HG02588 (cell line): ENCODE results near the gene DNAJA1.
A peak's percentile ranks its signal among the peaks of the same experiment; 100 is the strongest.

ENCODE experiments used
- ATAC-seq: cut with Tn5 transposase; IDR thresholded peaks from one replicate; pipeline ENCODE4 v1.9.1; 2021; ENCODE audit warnings: mild to moderate bottlenecking, moderate library complexity; ENCODE audit not compliant: unreplicated experiment

Gene DNAJA1

GRCh38 chr9:33025572-33026342 is 684 bp downstream of the DNAJA1 start:
- peak; percentile 44 for ATAC-seq

GRCh38 chr9:33029231-33029786 is 4.2 kb downstream of the DNAJA1 start:
- no peak for ATAC-seq

- no peak for ATAC-seq
Observed at GRCh38 chr9:33030285-33030684, 5.2 kb downstream of the DNAJA1 start.

GRCh38 chr9:33032292-33032691 is 7.2 kb downstream of the DNAJA1 start:
- no peak for ATAC-seq

GRCh38 chr9:33032865-33033264 is 7.8 kb downstream of the DNAJA1 start:
- no peak for ATAC-seq

- no peak for ATAC-seq
Observed at GRCh38 chr9:33040792-33041431, 15.8 kb downstream of the DNAJA1 start.

- ATAC-seq = no peak
Observed at GRCh38 chr9:33041432-33042188, 16.5 kb downstream of the DNAJA1 start.

- no peak for ATAC-seq
Observed at GRCh38 chr9:33042473-33042872, 17.4 kb downstream of the DNAJA1 start.

GRCh38 chr9:33043671-33044070 is 18.6 kb downstream of the DNAJA1 start:
- no peak for ATAC-seq

GRCh38 chr9:33044162-33044673 is 19.1 kb downstream of the DNAJA1 start:
- ATAC-seq = peak; percentile 78

- no peak for ATAC-seq
Observed at GRCh38 chr9:33044677-33045282, 19.7 kb downstream of the DNAJA1 start.

GRCh38 chr9:33046061-33046460 is 21.0 kb downstream of the DNAJA1 start:
- no peak for ATAC-seq

- no peak for ATAC-seq
Observed at GRCh38 chr9:33048054-33048465, 23.0 kb downstream of the DNAJA1 start.

GRCh38 chr9:33049680-33050361 is 24.7 kb downstream of the DNAJA1 start:
- ATAC-seq = peak; percentile 76

- ATAC-seq = no peak
Observed at GRCh38 chr9:33051144-33051543, 26.1 kb downstream of the DNAJA1 start.

- ATAC-seq = peak; percentile 75
Observed at GRCh38 chr9:33065157-33066076, 40.3 kb downstream of the DNAJA1 start.

GRCh38 chr9:33068991-33069390 is 43.9 kb downstream of the DNAJA1 start:
- no peak for ATAC-seq

GRCh38 chr9:33076046-33077004 is 51.3 kb downstream of the DNAJA1 start, which contains the start of gene SMU1:
Gene SMU1 (minus strand): TSS chr9:33076674. CDS start chr9:33076608, 66 bp downstream.
- peak; percentile 99 for ATAC-seq
